Eye (tissue), 1 donor: ENCODE data around the gene PPP1R13B.
"Not testable (repeated sequence)": the region's sequence is repeated elsewhere in the genome, so short reads cannot be mapped to it uniquely, and the experiment has no call there.

Experiments used
- DNase-seq: peaks from one replicate; pipeline ENCODE4 v3.0.0-alpha.2; 2015

Gene PPP1R13B

GRCh38 chr14:103847451-103848174 lies at the start of gene PPP1R13B:
Gene PPP1R13B (minus strand): TSS chr14:103847575. CDS start chr14:103847307, 268 bp downstream.
- DNase-seq = peak; percentile 97

GRCh38 chr14:103896578-103896977 lies 49.2 kb upstream of the PPP1R13B start:
- no peak for DNase-seq

GRCh38 chr14:103894723-103895059 lies 47.3 kb upstream of the PPP1R13B start:
- DNase-seq = no peak

- no peak for DNase-seq
These were observed 46.8 kb upstream of the PPP1R13B start for GRCh38 chr14:103894034-103894722.

DNA sequence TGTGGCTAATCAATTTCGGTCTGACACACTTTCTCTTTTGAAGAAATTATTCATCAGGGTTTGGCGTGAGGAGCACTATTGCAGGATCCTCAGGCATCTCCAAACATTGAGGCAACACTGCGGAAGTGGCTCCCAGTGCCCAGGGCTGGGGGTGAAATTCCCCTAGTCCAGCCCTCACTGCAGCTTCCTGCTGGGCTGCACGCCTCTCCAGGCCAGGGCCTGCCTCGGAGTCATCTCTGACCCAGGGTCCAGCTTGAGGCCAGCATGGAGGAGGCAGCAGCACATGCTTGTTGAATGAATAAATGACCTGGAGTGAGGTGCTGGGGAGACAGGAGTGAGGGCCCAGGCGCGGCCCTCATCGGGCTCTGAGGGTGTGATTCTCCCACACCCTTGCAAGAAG lies 44.9 kb upstream of the PPP1R13B start:
- DNase-seq = no peak

- DNase-seq = no peak
These were observed 44.4 kb upstream of the PPP1R13B start for GRCh38 chr14:103891667-103892215.

- DNase-seq = no peak
These were observed 43.7 kb upstream of the PPP1R13B start for GRCh38 chr14:103890821-103891666.

DNA sequence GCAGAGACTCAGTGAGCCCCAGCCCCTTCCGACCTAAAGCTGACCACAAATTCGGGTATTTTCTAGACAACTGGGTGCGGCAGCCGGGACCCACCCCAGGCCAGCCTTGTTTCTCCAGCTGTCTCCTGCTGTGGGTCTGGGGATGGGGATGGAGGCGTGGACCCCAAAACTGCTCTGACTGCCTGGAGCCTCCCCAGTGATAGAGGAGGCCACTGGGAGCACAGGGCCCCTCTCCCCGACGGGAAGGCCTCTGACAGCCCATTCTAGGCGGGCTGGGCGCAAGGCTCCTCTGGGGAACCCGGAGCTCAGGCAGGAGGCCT lies 42.6 kb upstream of the PPP1R13B start:
- no peak for DNase-seq

- DNase-seq = no peak
These were observed 42.1 kb upstream of the PPP1R13B start for GRCh38 chr14:103889313-103890051.

GRCh38 chr14:103889002-103889312 lies 41.6 kb upstream of the PPP1R13B start:
- DNase-seq = not testable (repeated sequence)

DNA sequence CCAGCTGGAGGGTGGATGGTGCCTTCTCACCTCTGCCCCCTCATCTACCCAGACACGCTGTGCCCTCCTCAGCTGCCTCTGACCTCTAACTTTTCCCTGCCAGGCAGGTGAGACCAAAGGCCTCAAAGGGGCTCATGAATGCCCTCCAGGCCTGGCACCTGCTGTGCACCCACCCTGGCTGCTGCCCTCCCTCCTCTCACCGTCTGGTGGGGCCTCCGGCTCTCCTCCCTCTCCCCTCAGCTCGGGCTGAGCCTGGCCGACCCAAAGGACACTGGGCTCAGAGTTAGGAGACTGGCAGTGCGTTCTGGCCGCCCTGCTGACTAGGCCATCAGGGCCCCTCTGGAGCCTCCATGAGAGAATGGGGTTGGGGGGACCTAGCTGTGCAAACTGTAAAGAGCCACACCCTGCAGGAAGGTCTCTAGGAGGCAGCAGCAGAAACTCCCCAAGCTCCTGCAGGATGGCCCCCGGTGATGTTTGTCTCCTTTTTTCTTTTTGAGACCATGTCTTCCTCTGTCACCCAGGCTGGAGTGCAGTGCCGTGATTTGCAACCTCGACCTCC lies 40.3 kb upstream of the PPP1R13B start:
- no peak for DNase-seq

GRCh38 chr14:103887170-103887501 lies 39.8 kb upstream of the PPP1R13B start:
- DNase-seq = no peak

GRCh38 chr14:103886304-103887169 lies 39.2 kb upstream of the PPP1R13B start:
- DNase-seq = peak; percentile 45

- no peak for DNase-seq
These were observed 38.1 kb upstream of the PPP1R13B start for GRCh38 chr14:103885509-103885932.

DNA sequence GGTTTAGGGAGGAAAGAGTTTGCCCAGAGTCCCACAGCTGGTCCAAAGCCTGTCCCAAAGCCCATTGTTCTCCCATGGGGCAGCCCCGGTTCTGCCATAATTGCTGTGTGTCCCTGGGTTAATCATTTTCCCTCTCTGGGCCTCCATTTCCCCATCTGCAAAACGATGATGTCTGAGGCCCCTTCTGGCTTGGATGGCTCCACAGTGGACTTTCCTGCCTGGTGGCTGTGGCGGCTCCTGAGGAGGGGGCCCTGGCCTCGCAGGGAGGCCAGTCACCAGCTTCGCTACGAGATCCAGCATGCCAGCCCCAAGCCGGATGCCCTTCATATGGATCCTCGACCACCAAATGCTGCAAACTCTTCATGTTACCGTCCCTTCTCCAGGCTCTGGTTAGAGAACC lies 37.5 kb upstream of the PPP1R13B start:
- no peak for DNase-seq

DNA sequence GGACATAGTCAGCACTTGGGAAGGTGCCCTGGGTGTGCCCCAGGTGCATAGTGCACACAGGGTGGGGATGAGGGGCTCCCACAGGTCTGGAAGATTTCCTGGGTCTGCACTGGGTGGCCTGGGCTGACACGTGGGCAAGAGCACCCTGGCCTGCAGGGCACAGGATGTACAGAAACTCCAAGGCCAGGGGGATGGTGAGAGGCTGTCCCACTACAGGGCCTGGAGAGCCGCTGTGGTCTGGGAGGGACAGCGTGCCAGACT lies 35.8 kb upstream of the PPP1R13B start:
- DNase-seq = no peak

DNA sequence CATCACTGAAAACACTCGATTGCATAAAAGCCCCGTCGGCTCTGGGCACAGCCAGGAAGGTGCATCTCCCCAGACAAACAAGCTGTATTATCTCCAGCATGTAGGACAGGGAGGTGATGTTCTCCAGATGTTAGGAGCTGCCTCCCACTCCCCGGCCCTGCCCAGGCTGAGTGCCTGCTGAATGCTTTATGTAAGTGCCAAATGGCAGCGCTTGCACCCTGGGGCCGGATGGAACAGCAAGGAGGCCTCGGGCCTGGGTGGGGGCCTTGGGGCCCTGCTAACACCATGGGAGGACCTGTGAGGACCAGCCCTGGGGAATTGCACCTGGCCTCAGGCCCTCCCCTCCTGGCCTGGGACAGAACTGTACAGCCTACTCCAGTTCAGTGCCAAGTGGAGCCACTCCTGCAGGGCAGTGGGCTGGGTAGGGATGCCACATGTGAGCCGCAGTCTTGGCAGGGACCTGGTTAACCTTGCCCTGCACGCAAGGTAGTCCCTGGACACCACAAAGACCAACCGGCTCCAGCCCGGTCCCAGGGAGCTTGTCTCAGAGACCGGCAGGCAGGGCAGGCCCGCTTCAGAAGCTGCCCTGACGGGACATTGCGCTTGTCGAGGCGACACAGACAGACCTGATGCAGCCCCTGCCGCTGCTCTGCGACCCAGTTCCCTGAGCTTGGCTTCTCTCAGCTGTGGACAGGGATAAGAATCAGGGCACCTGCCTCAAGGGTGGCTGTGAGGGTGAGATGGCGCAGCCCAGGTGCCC lies 35.3 kb upstream of the PPP1R13B start:
- DNase-seq = no peak

DNA sequence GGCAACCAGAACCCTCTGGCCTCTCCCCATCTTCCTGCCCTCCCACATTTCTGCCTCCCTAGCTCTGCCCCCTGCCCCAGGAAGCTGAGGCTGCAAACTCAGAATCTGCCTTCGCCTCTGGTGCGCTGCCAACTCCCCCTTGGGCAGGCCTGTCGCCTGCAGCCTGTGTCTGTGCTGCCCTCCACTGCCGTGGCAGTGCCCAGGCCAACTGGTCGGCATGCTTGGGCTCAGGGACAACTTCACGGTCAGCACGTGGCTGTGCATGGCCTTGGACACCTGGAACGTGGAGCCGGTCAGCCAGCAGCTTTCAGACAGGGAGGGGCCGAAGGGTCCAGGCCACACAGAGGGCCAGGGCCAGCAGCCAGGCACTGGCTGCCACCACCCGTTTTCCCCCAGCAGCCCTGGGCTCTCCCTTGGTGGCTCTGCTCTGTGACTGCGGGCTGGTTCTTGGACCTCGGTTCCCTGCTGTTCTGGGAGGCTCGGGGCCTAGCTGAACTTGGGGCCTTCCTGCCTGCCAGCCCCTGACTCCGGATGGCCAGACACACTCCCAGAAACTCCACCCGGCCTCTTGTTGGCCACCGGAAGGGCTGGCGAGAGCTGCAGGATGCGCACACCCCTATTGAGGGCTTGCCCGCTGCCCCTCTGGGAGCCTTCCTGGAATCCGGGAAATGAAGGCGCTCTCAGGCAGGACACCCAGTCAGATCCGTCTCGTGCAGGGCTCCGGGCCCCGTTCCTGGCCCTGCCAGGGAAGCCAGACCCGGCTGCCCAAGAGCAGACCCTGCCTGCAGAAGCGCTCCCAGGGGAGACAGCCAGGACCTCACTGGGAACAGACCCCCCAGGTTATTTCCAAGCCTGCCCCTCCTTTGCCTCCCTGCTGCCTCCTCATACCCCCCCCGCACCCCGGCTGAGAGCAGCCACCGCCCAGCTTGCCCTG lies 34.2 kb upstream of the PPP1R13B start:
- no peak for DNase-seq

GRCh38 chr14:103880348-103881267 lies 33.2 kb upstream of the PPP1R13B start:
- peak; percentile 75 for DNase-seq
